GM18520 (cell line): ENCODE results near the gene MRTFA.

Experiments
- ATAC-seq: cut with Tn5 transposase; IDR thresholded peaks from one replicate; pipeline ENCODE4 v1.9.1; 2021; ENCODE audit not compliant: unreplicated experiment

Gene MRTFA

GRCh38 chr22:40366068-40366467, 270.5 kb downstream of the MRTFA start:
- ATAC-seq, result no peak

GRCh38 chr22:40364431-40364830, 272.1 kb downstream of the MRTFA start:
- ATAC-seq, result no peak

GRCh38 chr22:40363059-40363458, 273.5 kb downstream of the MRTFA start:
- ATAC-seq, result no peak

GRCh38 chr22:40361100-40361499, 275.4 kb downstream of the MRTFA start:
- ATAC-seq, result no peak
